Activated naive CD4-positive, alpha-beta T cell treated with anti-CD3 and anti-CD28 coated beads, Interleukin-2, amount 10 ng/mL, durations not matched to agents 7 days and 5 days (primary cell): ENCODE measurements around the gene CHID1.

Experiments used
- CTCF ChIA-PET: fragments of 350-600 bp; sonication (Branson Sonifier 250); formaldehyde crosslinking; loops from one replicate; lab custom pipeline; 2021; ENCODE audit warnings: antibody characterized with exemption; lab: Charles Lee
- DNase-seq: peaks from one replicate; pipeline ENCODE4 v3.0.0-alpha.2; 2020
- H3K27ac Mint-ChIP-seq: one replicate; pipeline ENCODE4 v1.8.0; 2021; ENCODE audit warnings: mild to moderate bottlenecking, moderate library complexity, mixed read lengths
- H3K27me3 Mint-ChIP-seq: one replicate; pipeline ENCODE4 v1.8.0; 2021; ENCODE audit warnings: mild to moderate bottlenecking, mixed read lengths
- H3K36me3 Mint-ChIP-seq: one replicate; pipeline ENCODE4 v1.8.0; 2021; ENCODE audit warnings: mixed read lengths
- H3K4me1 Mint-ChIP-seq: one replicate; pipeline ENCODE4 v1.8.0; 2021; ENCODE audit warnings: mixed read lengths
- H3K4me3 Mint-ChIP-seq: one replicate; pipeline ENCODE4 v1.8.0; 2021; ENCODE audit warnings: mild to moderate bottlenecking, moderate library complexity, mixed read lengths
- H3K9me3 Mint-ChIP-seq: one replicate; pipeline ENCODE4 v1.8.0; 2021; ENCODE audit warnings: mixed read lengths

Gene CHID1

DNA sequence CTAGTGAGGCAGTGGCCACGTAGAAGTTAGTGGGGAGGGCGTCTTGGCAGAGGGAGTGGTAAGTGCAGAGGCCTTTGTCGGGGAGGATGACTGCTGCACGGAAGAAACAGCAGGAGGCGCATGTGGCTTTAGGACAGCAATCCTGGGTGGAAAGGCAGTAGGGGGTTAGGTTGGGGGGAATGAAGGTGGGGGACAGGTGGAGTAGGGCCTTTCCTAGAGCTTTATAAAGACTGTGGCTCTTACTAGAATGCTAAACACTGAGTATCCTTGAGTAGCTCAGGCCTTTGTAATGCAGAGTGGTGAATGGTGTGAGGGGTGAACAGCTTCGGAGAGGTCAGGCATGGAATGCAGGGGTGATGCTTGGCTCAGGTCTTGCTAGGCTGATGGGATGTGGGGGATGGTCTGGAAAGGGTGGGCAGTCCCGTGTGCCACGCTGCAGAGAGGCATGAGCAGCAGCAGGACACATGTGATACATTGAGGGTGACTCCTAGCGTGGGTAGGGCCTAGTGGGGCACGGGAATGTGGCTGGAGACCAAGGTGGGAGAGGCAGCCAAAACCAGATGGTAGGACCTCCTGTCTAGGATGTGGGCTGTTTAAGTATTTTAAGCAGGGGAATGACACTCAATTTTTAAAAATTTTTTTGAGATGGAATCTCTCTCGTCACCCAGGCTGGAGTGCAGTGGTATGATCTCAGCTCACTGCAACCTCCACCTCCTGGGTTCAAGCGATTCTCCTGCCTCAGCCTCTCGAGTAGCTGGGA, 34.3 kb upstream of the CHID1 start:
- DNase-seq: no peak
- Mint-ChIP-seq H3K27ac (no peak overlapping the region), H3K4me3 (no peak overlapping the region), H3K27me3 (no peaks in the 10 kb centered on the region), H3K4me1 (peaks cover 13% of the 10 kb centered on the region), H3K36me3 (peaks cover 43% of the 10 kb centered on the region), H3K9me3 (peaks cover 11% of the 10 kb centered on the region)
- CTCF ChIA-PET: interaction anchor here (1.6 kb wide), 1 partner anchor 12 kb away, joined by 3 read pairs; no protein-coding TSS in a partner anchor

DNA sequence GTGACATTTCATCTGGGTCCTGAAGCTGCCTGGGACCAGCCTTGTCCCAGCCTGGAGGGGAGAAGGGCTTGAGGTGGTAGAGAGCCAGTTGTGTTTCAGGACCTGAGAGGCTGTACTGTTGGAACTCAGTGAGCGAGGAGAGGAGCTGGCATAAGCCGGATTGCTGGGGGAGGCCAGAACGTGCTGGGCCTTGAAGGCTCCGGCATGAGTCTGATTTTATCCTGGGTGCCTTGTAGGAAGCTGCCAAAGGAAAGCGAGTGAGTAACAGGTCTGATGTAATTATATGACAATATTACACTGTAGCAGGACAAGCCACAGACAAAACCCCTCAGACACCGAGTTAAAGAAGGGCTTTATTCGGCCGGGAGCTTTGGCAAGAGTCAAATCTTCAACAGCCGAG, 32.2 kb upstream of the CHID1 start:
- H3K36me3 Mint-ChIP-seq: peaks cover 25% of the 10 kb centered on the region

DNA sequence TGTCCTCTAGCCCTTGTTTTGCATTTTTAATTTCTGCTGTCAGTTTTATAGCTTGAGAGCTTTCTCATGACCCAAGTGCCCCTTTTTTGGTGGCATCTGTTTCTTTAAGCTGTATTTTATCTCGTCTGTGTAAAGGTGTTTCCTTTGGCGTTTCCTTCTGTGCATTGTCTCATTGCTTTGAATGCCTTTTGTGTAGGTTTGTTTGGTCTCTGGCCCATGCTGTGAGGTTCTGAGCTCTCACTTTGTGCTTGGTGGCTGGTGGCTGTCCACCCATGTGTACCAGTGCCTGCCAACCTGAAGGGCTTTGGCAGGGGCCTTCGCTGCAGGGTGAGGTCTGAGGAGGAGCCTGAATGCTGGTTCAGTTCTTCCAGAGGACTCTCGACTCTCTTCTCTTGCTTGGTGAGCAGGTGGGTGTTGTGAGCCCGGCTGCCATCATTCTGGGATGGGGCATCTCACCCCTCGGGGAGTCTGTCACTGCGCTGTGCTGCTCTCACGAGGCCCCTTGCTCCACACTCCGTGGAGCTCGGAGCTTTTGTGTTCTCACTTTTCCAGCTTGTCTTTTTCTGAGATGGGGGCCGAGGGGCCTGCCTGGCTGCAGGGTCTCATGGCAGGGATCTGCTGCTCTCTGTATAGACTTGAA, 30.0 kb upstream of the CHID1 start:
- CTCF ChIA-PET: no interaction called here
- H3K27me3 Mint-ChIP-seq: no peaks in the 10 kb centered on the region
- H3K36me3 Mint-ChIP-seq: peaks cover 25% of the 10 kb centered on the region

More for the DNA sequence above, 32.2 kb upstream of the CHID1 start:
- no peak overlapping the region for H3K4me3 Mint-ChIP-seq
- peaks cover under 1% of the 10 kb centered on the region for H3K9me3 Mint-ChIP-seq
- no peak for DNase-seq
- H3K27me3 Mint-ChIP-seq: no peaks in the 10 kb centered on the region
- no peak overlapping the region for H3K27ac Mint-ChIP-seq
- CTCF ChIA-PET: no interaction called here
- H3K4me1 Mint-ChIP-seq: peaks cover 22% of the 10 kb centered on the region

DNA sequence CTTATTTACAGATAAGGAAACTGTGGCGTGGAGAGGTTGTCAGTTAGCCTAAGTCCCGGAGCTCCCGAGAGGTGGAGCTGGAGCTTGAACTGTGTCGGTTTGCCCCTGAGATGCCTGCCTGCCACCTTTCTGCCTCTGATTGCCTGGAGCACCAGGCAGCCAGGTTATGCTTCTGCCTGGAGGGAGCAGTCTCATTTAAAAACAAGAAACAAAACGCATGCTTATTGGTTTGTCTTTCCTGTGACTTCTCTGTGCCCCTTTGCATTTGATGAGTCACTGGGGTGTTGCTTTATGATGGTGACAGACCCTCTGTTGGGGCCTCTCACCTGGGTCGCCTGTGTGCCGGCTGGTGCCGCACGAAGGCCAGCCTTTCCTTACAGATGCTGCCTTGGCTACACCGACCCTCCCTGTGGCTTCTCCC, 27.2 kb upstream of the CHID1 start:
- CTCF ChIA-PET: interaction anchor here (1.5 kb wide), 1 partner anchor 13 kb away, joined by 4 read pairs; no protein-coding TSS in a partner anchor
- no peaks in the 10 kb centered on the region for H3K9me3 Mint-ChIP-seq
- no peak overlapping the region for H3K4me3 Mint-ChIP-seq
- no peaks in the 10 kb centered on the region for H3K27me3 Mint-ChIP-seq
- peaks cover 46% of the 10 kb centered on the region for H3K4me1 Mint-ChIP-seq
- peaks cover 7% of the 10 kb centered on the region for H3K36me3 Mint-ChIP-seq
- DNase-seq: no peak
- no peak overlapping the region for H3K27ac Mint-ChIP-seq

More for the DNA sequence above, 30.0 kb upstream of the CHID1 start:
- Mint-ChIP-seq H3K4me3 (peak overlapping the region; percentile 10), H3K27ac (peak overlapping the region; percentile 66), H3K4me1 (peaks cover 35% of the 10 kb centered on the region), H3K9me3 (no peaks in the 10 kb centered on the region)
- no peak for DNase-seq

- CTCF ChIA-PET: no interaction called here
- Mint-ChIP-seq H3K36me3 (peaks cover 14% of the 10 kb centered on the region), H3K27ac (no peak overlapping the region)
Measured at GRCh38 chr11:936199-936598, 25.6 kb upstream of the CHID1 start.

GRCh38 chr11:934527-934926, 23.9 kb upstream of the CHID1 start:
- Mint-ChIP-seq H3K9me3 (no peaks in the 10 kb centered on the region), H3K4me1 (peaks cover 45% of the 10 kb centered on the region), H3K27ac (no peak overlapping the region), H3K27me3 (no peaks in the 10 kb centered on the region), H3K4me3 (no peak overlapping the region), H3K36me3 (peaks cover 13% of the 10 kb centered on the region)
- CTCF ChIA-PET: no interaction called here
- no peak for DNase-seq

More at GRCh38 chr11:936199-936598, 25.6 kb upstream of the CHID1 start:
- DNase-seq: no peak
- H3K9me3 Mint-ChIP-seq: no peaks in the 10 kb centered on the region
- H3K27me3 Mint-ChIP-seq: no peaks in the 10 kb centered on the region
- H3K4me3 Mint-ChIP-seq: no peak overlapping the region
- peaks cover 55% of the 10 kb centered on the region for H3K4me1 Mint-ChIP-seq

DNA sequence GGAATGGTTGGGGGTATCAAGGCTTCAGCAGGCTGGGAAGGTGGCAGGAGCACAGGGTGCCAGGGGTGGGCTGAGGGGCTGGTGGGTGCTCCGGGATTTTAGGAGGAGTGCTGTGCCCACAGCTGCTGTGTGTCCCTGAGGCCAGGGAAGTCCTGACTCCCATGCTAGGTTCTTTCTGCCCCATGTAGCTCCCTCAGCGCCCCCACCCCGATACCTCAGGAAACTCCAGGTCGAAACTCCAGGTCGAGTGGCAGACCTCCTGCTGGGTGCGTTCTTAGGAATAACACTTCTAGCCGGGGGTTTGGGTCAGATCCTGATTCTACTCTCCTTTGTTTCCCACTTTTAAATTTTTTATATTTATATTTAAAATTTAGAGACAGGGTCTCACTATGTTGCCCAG, 23.3 kb upstream of the CHID1 start:
- Mint-ChIP-seq H3K36me3 (peaks cover 13% of the 10 kb centered on the region), H3K4me1 (peaks cover 50% of the 10 kb centered on the region), H3K4me3 (no peak overlapping the region), H3K9me3 (no peaks in the 10 kb centered on the region), H3K27me3 (no peaks in the 10 kb centered on the region), H3K27ac (no peak overlapping the region)
- no peak for DNase-seq
- CTCF ChIA-PET: no interaction called here

DNA sequence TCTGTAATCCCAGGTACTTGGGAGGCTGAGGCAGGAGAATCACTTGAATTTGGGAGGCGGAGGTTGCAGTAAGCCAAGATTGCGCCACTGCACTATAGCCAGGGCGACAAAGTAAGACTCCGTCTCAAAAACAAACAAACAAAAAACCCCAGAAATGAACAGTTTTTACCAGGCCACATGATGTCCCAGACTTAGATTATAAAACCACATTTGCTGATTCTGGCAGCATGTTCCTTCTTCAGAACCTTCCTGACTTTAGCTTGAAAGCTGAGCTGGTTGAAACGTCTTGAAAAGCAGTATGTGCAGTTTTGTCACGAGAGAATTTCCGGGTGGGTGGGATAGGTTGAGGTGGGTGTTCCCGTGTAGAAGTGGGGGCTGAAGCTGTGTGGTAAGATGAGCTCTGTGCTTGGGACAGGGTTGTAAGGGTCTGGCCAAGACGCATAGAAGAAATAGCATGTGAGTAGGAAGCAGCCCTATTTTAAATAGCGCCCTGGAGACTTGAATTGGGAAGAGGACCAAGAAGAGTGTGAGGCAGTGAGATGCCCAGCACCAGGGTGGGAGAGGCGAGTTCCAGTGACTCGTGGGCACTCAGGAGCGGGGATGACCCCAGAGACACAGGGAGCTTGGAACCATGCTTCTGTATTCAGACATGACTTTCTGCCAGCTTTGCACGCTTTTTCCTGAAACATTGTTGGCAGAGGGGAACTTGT, 22.7 kb upstream of the CHID1 start:
- DNase-seq: no peak
- Mint-ChIP-seq H3K4me1 (peaks cover 56% of the 10 kb centered on the region), H3K27ac (no peak overlapping the region), H3K36me3 (peaks cover 19% of the 10 kb centered on the region), H3K27me3 (no peaks in the 10 kb centered on the region), H3K9me3 (no peaks in the 10 kb centered on the region), H3K4me3 (no peak overlapping the region)
- CTCF ChIA-PET: interaction anchor here (1.3 kb wide), 1 partner anchor 11 kb away, joined by 3 read pairs; no protein-coding TSS in a partner anchor

DNA sequence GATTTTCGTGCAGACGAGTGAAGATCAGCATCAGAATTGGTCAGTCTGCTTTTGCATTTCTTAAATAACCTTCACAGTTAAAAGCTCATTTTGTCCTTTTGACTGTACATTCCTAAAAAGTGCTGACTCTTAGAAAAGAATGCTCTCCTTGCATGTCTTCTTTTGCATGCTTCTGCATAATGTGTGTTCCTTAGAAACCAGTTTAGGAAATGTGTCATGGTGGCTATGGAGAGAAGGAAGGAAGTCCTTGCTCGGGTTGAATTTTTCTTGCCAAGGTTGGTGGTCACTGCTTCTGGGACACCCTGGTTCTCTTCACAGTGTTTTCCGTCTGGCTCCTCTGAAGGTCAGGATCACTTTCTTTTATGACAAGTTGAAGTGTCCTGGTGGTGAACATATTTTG, 21.8 kb upstream of the CHID1 start:
- Mint-ChIP-seq H3K9me3 (no peaks in the 10 kb centered on the region), H3K4me3 (no peak overlapping the region), H3K36me3 (peaks cover 20% of the 10 kb centered on the region), H3K27ac (no peak overlapping the region), H3K27me3 (no peaks in the 10 kb centered on the region), H3K4me1 (peaks cover 56% of the 10 kb centered on the region)
- no peak for DNase-seq
- CTCF ChIA-PET: interaction anchor here (1.3 kb wide), 1 partner anchor 12 kb away, joined by 3 read pairs; no protein-coding TSS in a partner anchor

DNA sequence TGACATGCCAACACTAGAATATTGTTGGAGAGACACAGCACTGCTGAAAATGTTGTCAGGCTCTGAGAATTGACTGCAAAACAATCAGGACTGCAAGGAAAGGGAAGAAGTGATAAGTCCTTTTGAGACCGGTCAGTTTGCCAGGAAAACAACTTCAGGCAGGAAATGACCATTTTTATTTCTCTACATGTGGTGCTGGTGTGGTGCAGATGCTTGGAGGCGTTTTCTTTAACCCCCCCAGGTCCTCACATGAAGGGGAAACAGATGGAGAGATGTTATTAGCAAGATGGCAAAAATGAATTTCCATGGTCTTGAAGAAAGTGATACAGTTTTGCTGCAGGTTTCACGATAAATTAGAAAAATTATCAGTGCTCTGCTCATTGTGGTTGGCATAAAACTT, 20.8 kb upstream of the CHID1 start:
- peaks cover 19% of the 10 kb centered on the region for H3K36me3 Mint-ChIP-seq
- CTCF ChIA-PET: no interaction called here
- H3K4me3 Mint-ChIP-seq: no peak overlapping the region
- no peak for DNase-seq
- H3K9me3 Mint-ChIP-seq: no peaks in the 10 kb centered on the region
- no peak overlapping the region for H3K27ac Mint-ChIP-seq
- peaks cover 58% of the 10 kb centered on the region for H3K4me1 Mint-ChIP-seq
- no peaks in the 10 kb centered on the region for H3K27me3 Mint-ChIP-seq

DNA sequence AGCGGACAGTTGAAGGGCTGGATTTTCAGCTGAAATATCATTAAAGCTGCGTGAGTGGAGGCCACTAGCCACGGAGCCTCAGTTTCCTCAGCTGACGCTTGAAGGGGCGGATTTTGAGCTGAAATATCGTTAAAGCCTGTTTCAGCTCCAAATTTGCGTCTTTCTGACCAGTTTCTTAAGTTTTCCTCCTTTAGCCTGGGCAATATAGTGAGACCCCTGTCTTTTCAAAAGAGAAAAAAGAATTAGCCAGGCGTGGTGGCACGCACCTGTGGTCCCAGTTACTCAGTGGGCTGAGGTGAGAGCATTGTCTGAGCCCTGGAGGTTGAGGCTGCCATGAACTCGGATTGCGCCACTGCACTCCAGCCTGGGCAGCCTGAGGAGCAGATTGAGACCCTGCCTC, 18.8 kb upstream of the CHID1 start:
- DNase-seq: no peak
- peaks cover 56% of the 10 kb centered on the region for H3K4me1 Mint-ChIP-seq
- H3K27ac Mint-ChIP-seq: no peak overlapping the region
- no peaks in the 10 kb centered on the region for H3K9me3 Mint-ChIP-seq
- H3K27me3 Mint-ChIP-seq: no peaks in the 10 kb centered on the region
- no peak overlapping the region for H3K4me3 Mint-ChIP-seq
- CTCF ChIA-PET: no interaction called here
- peaks cover 19% of the 10 kb centered on the region for H3K36me3 Mint-ChIP-seq

GRCh38 chr11:928786-929185, 18.2 kb upstream of the CHID1 start:
- H3K36me3 Mint-ChIP-seq: peaks cover 19% of the 10 kb centered on the region
- peaks cover 54% of the 10 kb centered on the region for H3K4me1 Mint-ChIP-seq
- H3K4me3 Mint-ChIP-seq: no peak overlapping the region
- CTCF ChIA-PET: interaction anchor here (0.9 to 1.3 kb wide), 2 partner anchors 9 to 23 kb away, joined by 3 to 4 read pairs; no protein-coding TSS in a partner anchor
- H3K27me3 Mint-ChIP-seq: peaks cover 3% of the 10 kb centered on the region
- no peak overlapping the region for H3K27ac Mint-ChIP-seq
- no peaks in the 10 kb centered on the region for H3K9me3 Mint-ChIP-seq
- no peak for DNase-seq

GRCh38 chr11:927871-928270, 17.3 kb upstream of the CHID1 start:
- peaks cover 48% of the 10 kb centered on the region for H3K4me1 Mint-ChIP-seq
- peak; percentile 69 for DNase-seq
- H3K4me3 Mint-ChIP-seq: peak overlapping the region; percentile 78
- H3K27me3 Mint-ChIP-seq: peaks cover 4% of the 10 kb centered on the region
- H3K27ac Mint-ChIP-seq: peak overlapping the region; percentile 86
- CTCF ChIA-PET: interaction anchor here (0.9 to 1.8 kb wide), 3 partner anchors 9 to 80 kb away, joined by 3 to 5 read pairs (median 4); no protein-coding TSS in a partner anchor
- H3K9me3 Mint-ChIP-seq: no peaks in the 10 kb centered on the region
- H3K36me3 Mint-ChIP-seq: peaks cover 19% of the 10 kb centered on the region

- H3K4me1 Mint-ChIP-seq: peaks cover 41% of the 10 kb centered on the region
- DNase-seq: peak; percentile 34
- CTCF ChIA-PET: interaction anchor here (1.8 kb wide), 1 partner anchor 79 kb away, joined by 5 read pairs; no protein-coding TSS in a partner anchor
Measured at GRCh38 chr11:926341-926916, 15.8 kb upstream of the CHID1 start.

More at GRCh38 chr11:926341-926916, 15.8 kb upstream of the CHID1 start:
- peak overlapping the region; percentile 78 for H3K4me3 Mint-ChIP-seq
- H3K36me3 Mint-ChIP-seq: peaks cover 14% of the 10 kb centered on the region
- peaks cover 4% of the 10 kb centered on the region for H3K27me3 Mint-ChIP-seq
- H3K27ac Mint-ChIP-seq: peak overlapping the region; percentile 78
- no peaks in the 10 kb centered on the region for H3K9me3 Mint-ChIP-seq
